NCI-H345 (cell line): ENCODE results near the gene NTSR1.

Experiments
- DNase-seq: peaks from one replicate; lab custom pipeline; 2025; lab: John Stamatoyannopoulos, UW

Gene NTSR1

DNA sequence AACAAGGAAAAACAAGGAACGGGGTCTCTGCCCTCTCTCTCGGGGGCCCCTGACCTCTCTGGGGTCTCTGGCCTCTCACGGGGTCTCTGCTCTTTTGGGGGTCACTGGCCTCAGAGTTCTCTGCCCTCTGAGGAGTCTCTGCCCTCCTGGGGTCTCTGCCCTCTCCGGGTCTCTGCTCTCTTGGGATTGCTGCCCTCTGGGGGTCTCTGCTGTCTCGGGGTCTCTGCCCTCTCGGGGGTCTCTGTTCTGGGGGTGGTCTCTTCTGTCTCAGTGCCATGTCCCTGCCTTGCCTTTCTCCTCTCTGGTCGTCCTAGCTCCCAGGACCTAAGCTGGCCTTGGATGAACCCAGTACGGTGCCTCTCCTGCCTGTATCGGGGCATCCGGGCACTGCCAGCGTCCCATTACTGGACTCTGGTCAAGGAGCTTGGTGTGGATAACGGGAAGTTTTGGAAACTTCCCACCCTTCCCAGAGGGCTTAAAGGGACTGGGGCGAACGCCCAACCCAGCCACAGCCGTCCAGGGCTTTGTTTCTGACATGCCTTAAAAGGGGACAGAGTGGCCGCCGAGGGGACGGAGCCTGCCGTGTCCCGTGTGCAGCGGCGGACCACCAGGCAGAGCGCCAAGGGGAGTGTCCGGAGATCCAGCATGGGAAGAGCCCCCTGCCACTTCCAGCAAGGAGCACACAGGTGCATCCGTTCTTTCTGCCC is 62.9 kb downstream of the NTSR1 start:
- no peak for DNase-seq

DNA sequence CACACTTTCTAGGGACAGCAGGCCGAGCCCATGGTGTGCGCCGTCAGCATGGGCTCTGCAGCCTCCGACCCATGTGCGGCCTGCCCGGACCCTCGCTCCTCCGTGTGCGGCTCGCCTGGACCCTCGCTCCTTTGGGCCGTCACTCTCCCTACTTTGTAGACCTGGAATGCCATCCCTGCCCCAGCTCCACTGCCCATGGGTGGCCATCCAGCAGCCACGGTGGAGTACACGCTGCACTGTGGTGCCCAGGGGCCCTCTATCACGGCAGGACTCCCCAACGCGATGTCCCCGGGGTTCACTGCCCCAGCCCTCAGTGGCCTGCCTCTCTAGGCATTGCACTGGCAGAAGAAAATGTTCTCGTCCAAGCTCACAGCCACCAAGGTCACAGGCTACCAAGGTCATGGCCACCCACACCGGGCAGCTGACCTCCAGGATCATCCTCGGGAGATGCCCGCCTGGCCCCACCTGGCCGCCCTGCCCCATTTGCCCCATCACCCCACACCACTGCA is 63.5 kb downstream of the NTSR1 start:
- DNase-seq: no peak

DNA sequence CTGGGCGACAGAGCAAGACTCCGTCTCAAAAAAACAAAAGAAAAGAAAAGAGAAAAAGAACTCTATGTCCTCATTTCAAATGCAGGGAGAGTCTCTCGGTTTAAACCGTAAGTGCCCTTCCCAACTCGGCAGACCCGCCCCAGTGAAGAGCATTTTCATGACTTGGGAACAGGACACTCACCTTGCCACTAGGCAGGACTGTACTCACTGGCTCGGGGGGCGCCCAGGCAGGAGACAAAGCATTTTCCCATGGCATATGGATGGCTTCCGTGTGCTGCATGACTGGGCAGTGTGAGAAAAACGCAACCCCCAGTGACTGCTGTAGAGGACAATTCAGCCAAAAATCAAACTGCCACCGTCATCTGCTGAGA is 64.0 kb downstream of the NTSR1 start:
- no peak for DNase-seq

DNA sequence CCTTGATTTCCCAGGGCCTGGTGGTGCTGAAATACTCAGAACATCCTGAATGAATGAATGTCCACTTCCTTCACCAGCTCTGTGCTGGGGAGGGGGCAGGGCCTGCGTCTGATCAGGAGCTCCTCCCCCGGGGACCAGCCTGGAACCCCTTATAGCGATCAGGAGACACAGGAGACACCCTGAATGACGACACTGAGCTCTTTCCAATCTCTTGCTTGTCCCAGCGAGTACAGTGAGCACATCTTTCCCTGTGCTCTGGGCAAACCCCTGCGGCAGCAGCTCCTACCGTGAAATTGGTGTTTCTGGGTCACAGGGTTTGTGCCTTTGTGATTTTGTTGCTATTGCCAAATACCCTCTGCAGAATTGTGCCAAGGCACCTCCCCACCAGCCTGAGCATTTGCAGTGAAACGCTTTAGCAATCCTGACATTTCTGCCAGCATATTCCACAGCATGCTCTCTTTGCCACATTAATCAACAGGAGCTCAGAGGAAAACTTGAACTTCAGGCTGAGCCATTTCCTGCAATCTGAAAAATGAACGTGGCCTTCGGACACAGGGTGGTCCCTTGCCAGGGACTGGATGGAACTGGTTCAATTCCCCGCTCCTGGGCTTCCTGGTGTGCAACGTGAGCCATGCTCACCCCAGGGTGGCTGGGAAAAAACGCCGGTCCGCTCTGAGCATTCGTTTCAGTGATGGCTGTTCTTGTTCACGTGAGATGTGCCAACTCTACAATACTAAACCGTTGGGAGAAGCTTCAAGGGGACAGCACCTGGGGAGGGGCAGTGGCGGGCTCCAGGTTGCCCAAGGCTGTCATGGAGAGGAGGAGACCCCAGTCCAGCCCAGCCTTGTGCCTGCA is 64.6 kb downstream of the NTSR1 start:
- DNase-seq: peak; percentile 66

DNA sequence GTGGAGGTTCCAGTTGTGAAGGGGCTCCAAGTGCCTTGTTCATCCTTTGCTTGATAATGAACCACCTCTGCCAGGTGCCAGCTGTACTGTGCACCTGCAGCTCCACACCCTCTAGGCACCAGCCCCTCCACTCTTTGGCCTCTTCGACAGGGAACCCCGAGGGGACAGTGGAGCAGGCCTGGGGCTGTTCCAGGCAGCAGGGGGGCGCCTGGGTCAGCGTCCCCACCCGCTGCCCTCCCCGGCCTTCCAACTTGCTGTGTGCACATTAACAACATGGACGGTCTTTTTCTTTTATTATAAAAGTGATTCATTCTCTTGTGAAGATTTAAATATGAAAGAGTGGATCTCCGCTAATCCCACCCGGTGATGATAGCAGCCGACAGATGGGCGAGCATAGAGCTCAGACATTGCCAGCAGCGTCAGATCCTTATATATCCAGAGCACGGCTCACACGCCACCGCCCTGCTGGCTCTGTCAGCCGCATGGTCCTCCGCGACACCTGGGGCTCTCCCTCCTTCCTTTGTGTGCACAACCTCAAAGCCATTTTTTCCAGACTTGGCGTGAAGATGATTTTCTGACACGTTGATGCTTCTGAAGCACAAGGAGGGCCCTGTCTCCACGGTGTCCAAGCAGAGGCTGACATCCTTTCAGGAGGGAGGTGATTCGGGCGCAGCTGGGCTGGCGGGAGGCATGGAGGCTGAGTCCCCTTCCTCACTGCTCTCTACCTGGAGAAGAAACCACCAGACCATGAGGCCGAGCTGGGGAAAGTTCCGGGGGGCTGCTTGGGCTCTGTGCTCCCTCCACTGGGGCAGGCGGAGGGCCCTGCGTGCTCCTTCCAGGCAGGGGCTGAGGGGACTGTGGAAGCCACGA is 65.4 kb downstream of the NTSR1 start:
- peak; percentile 88 for DNase-seq

DNA sequence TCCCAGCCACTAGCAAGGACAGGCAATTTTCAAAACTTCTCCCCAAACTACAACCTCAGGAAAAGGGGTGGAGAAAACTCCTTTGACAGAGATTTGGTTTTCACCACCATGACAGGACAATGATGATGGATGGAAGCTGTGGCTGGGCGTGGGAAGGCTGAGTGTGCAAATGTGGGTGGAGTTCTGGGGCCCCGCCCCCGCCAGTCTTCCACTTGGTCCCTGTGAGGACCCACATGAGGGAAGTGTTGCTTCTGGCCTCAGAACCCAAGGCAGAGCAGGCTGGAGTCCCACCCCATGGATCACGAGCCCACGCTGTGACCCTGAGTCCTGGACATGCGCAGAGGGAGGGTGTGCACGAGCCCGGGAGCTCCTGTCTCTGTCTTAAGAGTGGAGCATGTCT is 66.1 kb downstream of the NTSR1 start:
- no peak for DNase-seq

DNA sequence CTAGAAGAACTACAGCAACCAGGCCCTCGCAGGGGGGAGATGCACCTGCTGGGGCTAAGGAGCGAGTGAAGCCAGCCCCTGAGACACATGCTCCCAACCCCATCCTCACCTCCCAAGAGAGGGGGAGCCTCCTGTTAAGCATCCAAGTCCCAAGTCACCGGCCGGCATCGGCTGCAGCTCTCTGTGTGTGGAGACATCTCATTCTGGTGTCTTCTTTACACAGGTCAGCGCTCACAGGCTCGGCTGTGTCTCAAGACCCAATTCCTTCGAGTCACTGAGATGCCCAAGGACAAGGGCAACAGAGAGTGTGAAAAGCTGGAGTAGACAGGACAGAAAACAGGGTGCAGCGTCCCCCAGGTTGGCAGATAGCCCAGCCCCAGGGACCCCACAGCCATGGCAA is 66.6 kb downstream of the NTSR1 start:
- DNase-seq: no peak

DNA sequence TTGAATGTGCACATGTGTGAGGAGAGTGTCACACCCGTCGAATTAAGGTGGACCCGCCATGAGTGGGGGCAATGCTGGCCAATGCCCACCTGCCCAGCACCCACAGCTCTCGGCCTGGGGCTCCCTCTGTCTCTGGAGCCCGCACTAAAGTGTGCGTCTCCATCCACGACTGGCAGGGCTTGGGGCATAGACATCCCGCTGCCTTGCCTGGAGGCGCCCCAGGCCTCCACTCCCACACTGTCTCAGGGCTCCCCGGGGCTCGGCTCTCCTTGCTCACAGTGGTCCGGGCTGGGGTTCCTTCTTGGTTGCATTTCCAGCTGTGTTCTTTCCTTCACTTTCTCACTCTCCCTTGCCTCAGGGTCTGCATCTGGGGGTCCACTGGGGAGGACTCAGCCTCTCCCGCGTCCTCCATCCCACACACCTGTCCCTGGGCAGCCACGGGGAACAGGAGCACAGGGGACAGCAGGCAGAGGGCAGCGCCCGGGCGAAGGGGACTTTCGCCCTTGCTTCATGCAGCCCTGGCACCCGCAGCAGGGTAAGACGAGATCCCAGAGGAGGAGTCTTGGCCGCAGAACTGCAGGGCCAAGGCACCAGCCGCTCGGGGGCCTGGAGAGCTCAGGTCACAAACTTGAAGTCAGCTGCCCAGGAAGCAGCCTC is 67.5 kb downstream of the NTSR1 start:
- DNase-seq: no peak

DNA sequence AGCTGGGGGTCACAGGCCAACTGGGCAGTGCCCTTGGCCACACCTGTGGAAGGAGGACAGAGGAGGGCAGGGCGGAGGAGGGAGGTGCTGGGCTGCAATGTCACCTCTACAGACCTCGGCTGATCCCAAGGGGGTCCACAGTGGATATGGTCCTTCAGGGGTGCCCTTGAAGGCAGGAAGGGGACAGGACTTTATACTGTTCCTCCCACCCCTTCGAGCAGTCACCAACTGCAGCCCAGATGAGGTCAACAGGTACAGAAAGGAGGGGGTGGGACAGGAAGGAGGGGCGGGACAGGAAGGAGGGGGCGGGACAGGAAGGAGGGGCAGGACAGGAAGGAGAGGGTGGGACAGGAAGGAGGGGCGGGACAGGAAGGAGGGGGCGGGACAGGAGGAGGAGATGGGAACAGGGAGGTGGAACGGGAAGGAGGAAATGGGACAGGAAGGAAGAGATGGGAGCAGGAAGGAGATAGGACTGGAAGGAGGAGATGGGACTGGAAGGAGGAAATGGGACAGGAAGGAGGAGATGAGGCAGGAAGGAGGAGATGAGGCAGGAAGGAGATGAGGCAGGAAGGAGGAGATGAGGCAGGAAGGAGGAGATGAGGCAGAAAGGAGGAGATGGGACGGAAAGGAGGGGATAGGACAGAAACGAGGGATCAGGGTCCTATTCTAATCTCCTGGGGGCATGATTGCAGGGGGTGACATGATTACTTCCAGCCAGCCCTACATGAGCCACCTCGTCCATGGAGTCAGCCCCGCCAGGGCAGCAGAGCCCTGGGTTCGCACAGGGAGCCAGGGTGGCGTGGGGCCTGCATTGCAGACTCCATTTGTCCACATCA is 68.3 kb downstream of the NTSR1 start:
- DNase-seq: peak; percentile 19

DNA sequence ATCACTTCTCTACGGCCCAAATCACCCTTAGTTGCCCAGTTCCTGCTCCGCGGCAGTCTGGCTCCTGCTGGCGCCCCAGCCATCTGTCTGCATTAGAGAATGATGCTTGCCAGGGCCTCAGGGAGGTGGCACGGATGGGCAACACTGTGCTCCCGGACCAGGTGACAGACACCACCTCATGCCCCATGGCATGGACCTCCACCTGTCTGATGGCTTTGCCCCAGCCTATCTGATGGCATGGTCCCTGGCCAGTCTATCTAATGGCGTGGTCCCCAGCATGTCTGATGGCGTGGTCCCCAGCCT is 68.8 kb downstream of the NTSR1 start:
- no peak for DNase-seq

DNA sequence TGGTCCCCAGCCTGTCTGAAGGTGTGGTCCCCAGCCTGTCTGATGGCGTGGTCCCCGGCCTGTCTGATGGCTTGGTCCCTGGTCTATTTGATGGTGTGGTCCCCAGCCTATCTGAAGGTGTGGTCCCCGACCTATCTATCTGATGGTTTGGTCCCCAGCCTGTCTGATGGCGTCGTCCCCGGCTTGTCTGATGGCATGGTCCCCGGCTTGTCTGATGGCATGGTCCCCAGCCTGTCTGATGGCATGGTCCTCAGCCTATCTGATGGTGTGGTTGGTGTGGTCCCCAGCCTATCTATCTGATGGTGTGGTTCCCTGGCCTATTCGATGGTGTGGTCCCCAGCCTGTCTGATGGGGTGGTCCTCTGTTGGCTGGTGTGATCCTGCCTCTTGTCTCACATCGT is 69.4 kb downstream of the NTSR1 start:
- no peak for DNase-seq

DNA sequence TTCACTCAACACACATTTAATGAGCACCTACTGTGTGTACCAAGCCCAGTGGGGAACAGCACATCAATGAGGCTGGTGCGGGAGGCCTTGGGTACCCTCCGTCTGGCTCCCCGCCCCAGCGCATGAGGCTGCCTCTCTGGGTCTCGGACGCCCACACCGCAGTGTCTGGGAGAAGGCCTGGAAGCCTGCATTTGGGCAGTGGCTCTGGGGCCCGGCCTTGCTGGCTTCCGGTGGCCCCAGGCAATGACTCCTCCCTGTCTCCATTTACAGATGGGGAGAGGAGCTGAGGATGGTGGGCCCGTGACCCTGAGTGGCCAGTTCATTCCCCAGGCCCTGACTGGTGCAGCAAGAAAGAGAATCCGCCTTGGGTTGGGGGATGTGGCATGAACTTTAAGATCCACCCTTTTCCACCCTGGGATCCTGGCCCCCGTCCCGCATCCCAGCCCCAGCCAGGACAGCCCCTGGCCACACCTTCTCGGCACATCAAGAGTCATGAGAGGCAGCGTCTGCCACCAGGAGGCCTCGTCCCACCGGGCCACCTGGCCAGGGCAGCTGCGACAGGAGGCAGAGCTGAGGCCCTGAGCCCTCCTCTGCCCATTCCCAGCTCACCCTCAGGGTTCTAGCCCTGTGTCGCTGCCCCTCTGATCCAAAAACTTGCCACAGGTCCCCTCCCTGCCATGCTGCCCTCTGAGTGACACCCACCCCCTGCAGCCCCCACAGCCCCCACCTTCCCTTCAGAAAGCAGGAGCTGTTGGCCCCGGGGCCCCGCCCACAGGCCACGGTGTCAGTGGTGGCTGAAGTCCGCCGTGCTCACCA is 70.2 kb downstream of the NTSR1 start:
- DNase-seq: no peak

DNA sequence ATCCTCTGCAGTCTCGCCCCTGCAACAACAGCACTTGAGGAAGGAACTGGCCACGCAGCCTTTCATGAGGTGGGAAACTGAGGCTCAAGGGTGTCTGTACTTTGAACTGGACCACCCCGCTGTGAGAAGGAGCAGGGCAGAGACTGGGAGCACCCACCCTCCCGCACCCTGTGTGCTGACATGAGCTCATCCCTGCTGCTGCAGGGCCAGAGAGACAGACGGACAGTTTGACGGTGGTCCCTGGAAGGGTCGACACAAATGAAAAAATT is 70.7 kb downstream of the NTSR1 start:
- DNase-seq: no peak

DNA sequence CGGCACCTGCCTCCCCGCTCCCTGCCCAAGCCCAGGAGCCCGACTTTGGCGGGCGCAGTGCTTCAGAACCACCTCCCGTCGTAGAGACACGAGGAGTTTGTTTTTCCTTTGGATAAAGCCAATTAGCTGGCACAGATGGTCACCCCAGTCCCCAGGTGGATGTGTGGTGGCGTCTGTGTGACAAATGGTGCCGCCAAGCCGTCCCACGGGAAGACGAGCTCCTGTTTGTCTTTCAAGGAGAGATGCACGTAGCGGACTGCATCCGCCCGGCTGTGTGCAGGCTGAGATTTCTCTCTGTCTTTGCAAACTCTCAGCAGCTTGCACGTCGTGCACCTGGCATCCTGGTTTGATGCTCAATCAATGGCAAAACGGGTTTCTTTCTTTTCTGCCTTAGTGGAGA is 71.6 kb downstream of the NTSR1 start:
- peak; percentile 60 for DNase-seq

DNA sequence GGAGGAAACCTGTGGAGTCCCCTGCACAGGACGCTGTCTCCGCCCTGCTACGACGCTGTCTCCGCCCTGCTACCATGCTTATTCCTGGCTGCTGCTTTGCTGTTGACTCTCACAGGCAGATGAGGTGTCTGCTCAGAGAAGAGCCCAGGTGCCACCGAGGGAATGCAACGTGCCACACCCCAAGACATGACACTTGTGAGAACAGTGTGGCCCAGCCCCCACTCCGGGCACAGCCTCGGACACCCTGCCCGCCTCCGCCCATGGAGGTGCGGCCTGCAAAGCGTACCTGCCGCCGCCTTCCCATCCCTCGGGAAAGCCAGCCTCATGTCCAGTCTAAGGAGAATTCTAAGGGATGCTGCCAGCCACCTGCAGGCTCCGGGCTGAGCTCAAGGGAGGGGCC is 72.1 kb downstream of the NTSR1 start:
- DNase-seq: peak; percentile 60

DNA sequence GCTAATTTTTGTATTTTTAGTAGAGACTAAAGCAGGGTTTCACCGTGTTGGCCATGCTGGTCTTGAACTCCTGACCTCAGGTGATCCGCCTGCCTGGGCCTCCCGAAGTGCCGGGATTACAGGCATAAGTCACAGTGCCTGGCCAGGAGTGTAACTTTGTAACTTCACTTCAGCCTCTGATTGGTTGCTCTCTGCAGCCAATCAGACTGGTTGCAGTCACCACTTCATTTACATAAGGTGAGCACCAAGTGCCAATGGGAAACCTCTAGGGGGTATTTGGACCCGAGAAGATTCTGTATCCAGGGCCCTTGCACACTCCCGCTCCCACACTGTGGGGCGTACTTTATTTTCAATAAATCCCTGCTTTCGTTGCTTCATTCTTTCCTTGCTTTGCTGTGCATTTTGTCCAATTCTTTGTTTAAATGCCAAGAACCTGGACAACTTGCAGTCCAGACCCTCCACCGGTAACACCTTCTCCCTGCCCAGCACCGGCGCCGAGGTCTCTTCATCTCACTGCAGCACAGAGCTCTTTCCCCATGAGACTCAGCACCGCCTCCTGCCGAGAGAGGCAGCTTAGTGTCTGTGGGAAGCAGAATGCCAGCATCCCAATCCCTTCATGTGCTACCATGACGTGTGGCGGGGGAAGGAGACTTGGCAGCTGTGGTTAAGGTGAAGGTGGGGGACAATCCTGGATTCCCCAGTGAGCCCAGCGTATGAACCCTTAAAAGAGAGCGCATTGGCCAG is 73.7 kb downstream of the NTSR1 start:
- no peak for DNase-seq

DNA sequence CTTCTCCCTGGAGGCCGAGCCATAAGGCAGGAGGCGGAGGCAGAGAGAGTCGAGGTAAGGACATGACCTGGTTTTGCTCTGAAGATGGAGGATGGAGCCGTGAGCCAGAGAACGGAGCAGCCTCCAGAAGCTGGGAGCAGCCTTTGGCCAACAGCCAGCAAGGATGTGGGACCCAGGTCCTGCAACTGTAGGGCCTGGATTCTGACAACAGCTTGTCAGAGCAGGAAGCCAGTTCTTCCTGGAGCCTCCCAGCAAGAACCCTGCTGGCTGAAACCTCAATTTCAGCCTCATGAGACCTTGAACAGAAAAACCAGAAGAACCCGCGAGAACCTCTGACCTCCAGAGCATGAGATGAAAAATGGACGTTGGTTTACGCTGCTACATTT is 74.2 kb downstream of the NTSR1 start:
- DNase-seq: no peak

DNA sequence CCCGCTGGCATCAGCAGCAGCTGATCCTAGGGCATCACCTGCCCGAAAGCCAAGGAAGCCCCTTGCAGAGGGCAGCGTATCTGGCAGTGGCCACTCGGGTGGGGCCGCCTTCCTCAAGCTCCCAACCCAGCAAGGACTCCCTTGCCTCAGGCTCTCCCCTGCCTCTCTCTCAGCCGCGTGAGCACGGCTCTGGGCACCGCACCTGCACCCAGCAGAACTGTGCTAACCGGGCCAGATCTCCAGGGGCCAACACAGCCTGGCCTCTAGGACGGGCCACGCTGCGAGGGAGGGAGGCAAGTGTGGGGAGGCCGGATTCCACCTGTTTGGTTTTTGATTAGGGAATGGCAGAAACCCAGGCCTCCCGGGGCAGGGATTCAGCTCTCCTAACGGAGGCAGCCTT is 75.9 kb downstream of the NTSR1 start:
- DNase-seq: no peak

DNA sequence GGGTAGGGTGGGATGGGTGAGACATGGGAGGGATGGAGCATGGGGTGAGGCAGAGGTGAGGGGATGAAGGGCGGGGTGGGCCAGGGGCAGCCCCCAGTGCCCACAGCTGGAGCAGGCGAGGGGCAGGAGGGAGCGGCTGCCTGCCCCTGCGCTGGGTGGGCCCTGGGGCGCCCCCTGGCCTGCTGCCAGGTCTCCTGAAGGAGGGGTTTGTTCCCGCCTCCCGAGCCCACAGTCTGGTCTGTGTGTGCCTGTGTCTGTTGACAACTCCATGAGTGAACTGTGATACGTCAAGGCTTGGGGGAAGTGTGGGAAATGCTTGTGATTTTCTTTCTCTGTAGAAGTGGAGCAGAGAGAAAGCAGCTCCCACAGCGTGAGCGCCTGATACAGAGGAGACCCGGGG is 76.8 kb downstream of the NTSR1 start:
- no peak for DNase-seq

DNA sequence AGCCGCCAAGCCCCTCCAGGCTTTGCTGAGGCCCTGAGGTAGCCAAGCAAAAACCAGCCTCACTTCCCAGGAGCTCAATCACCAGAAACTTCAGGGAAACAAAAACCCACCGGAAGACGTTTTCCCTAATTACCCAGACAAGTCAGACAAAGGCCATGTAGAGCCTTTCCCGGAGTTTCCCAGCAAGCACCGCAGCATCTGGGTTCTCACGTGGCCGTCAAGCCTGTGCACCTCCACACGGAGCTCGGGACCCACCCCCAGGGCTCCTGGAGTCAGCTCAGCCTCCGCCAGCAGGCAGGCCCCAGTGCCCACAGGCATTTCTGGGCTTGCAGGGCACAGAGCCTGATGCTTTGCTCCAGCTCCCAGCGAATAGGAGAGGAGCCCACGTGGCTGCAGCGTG is 77.5 kb downstream of the NTSR1 start:
- DNase-seq: no peak
